ENCODE results near the gene TCAIM. TPM values are rescaled to one million over a fixed set of nuclear protein-coding genes. Genes with fewer than 3 reads are reported as not detected.
A peak's percentile ranks its signal among the peaks of the same experiment; 100 is the strongest.

TCAIM gene
- total RNA-seq, 6 donors from 2014 or later = 10.5 to 33.5 (median 19.6) TPM

DNA sequence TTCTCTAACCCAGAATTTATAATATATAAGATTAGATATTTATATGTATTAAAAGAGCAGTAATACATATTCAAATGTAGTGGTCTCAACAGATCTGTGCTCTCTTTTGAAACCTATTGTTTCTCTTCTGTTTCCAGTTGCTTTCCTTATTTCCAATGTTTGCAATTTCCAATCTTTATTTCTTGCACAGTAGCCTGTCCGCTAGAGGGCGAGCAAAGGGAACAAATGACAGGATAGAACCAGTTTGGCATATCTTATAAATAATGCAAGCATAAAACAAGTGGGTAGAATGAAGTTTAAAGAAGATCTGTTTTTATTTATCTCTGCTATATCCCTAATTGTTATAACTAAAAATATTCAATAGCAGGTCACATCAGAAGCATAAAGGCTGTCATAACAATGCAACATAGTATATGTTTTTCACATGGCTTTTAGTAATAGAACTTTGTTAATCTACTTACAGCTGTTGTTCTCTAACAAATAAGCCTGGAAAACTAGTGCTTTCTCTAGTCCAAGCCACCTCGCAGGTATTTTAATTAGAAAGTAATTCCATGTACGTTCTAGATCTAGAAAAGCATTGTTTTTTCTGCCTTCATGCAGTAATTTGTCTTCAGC lies 15.1 kb upstream of the TCAIM start:
- 2 to 5% methylated on average over 4 of the region's 4 CpGs for WGBS, 2 donors
- ATAC-seq (ENCODE audit: low FRiP score in 2 of 2) (peak; percentile 53 to 72), DNase-seq (peak in 1 of 2 donors; percentile 68)
- H3K27ac ChIP-seq = no peak overlapping the region
- H3K4me1 ChIP-seq = no peaks in the 10 kb centered on the region
- no peaks in the 10 kb centered on the region for H3K36me3 ChIP-seq
- TF ChIP-seq POLR2A (IDR thresholded peaks at IDR 0.05) = no peak
- TF ChIP-seq, protein P1, sequence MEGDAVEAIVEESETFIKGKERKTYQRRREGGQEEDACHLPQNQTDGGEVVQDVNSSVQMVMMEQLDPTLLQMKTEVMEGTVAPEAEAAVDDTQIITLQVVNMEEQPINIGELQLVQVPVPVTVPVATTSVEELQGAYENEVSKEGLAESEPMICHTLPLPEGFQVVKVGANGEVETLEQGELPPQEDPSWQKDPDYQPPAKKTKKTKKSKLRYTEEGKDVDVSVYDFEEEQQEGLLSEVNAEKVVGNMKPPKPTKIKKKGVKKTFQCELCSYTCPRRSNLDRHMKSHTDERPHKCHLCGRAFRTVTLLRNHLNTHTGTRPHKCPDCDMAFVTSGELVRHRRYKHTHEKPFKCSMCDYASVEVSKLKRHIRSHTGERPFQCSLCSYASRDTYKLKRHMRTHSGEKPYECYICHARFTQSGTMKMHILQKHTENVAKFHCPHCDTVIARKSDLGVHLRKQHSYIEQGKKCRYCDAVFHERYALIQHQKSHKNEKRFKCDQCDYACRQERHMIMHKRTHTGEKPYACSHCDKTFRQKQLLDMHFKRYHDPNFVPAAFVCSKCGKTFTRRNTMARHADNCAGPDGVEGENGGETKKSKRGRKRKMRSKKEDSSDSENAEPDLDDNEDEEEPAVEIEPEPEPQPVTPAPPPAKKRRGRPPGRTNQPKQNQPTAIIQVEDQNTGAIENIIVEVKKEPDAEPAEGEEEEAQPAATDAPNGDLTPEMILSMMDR (IDR thresholded peaks at IDR 0.05) = peak; percentile 64 to 80 (median 70)
- no peak overlapping the region for H3K4me3 ChIP-seq
- no peaks in the 10 kb centered on the region for H3K9me3 ChIP-seq
- no peaks in the 10 kb centered on the region for H3K27me3 ChIP-seq

DNA sequence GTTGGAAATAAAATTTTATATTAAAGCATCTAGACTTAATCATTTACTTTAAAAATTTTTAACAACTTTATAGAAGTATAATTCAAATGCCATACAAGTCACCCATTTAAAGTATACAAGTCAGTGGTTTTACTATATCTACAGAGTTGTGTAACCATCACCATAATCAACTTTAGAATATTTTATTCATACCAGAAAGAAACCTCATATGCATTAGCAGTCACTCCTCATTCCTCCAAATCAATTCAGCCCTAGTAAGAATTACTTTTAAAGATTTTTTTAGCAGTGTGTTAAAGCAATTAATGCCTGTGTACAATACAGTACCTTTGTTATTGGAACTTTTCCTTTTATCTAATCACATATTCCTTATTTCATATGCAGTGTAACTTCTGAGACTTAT lies 14.0 kb upstream of the TCAIM start:
- TF ChIP-seq, protein P1 (IDR thresholded peaks at IDR 0.05) = no peak
- TF ChIP-seq EP300 (IDR thresholded peaks at IDR 0.05) = no peak
- no peak for TF ChIP-seq POLR2AphosphoS5 (IDR thresholded peaks at IDR 0.05)
- no peak for TF ChIP-seq POLR2A (IDR thresholded peaks at IDR 0.05)
- Histone ChIP-seq H3K27me3 (no peaks in the 10 kb centered on the region), H3K36me3 (no peaks in the 10 kb centered on the region), H3K27ac (no peak overlapping the region), H3K4me3 (no peak overlapping the region), H3K4me1 (no peaks in the 10 kb centered on the region), H3K9me3 (no peaks in the 10 kb centered on the region)
- DNase-seq (no peak), ATAC-seq (ENCODE audit: low FRiP score in 2 of 2) (no peak)

DNA sequence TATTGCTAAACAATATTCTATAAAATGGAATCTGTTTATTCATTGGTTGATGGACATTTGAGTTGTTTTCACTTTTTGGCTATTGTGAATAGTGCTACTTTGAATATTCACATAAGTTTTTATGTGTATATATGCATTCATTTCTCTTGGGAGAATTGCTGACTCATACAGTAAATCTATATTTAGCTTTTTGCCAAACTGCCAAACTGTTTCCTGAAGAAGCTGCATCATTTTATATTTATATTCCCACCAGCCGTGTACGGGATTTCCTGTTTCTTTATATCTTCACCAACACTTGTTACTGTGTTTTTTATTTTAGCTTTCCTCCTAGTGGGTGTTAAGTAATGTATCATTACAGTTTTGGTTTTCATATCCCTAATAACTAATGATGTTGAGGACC lies 12.5 kb upstream of the TCAIM start:
- Histone ChIP-seq H3K27me3 (no peaks in the 10 kb centered on the region), H3K9me3 (no peaks in the 10 kb centered on the region), H3K4me1 (no peaks in the 10 kb centered on the region), H3K36me3 (no peaks in the 10 kb centered on the region), H3K4me3 (no peak overlapping the region), H3K27ac (no peak overlapping the region)
- TF ChIP-seq POLR2A (IDR thresholded peaks at IDR 0.05) (no peak), EP300 (IDR thresholded peaks at IDR 0.05) (no peak), POLR2AphosphoS5 (IDR thresholded peaks at IDR 0.05) (no peak)
- TF ChIP-seq, protein P1 (IDR thresholded peaks at IDR 0.05) = no peak
- DNase-seq (no peak), ATAC-seq (ENCODE audit: low FRiP score in 2 of 2) (no peak)
- WGBS, 2 donors = 38 to 46% methylated on average over 2 of the region's 2 CpGs

DNA sequence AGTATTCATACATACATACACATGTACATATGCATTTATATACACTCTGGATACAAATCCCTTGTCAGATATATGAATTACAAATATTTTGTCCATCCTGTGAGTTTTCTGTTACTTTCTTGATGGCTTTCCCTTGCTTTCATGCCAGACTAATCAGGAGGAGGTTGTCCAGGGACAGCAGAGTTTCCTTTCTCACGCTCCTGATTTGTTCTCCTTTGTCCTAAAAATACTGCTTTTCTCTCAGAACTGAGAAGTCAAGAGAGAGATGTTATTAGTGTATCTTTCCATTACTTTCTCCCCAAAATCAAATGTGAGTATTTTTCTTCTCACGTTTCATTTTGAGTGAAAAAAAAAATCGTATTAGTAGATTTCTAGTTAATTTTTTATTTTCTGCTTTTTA lies 12.1 kb upstream of the TCAIM start:
- ATAC-seq (ENCODE audit: low FRiP score in 2 of 2) (no peak), DNase-seq (no peak)
- Histone ChIP-seq H3K4me3 (no peak overlapping the region), H3K9me3 (no peaks in the 10 kb centered on the region), H3K27ac (no peak overlapping the region), H3K4me1 (no peaks in the 10 kb centered on the region), H3K27me3 (no peaks in the 10 kb centered on the region), H3K36me3 (no peaks in the 10 kb centered on the region)
- TF ChIP-seq POLR2AphosphoS5 (IDR thresholded peaks at IDR 0.05) = no peak
- TF ChIP-seq, protein P1 (IDR thresholded peaks at IDR 0.05) = no peak
- TF ChIP-seq POLR2A (IDR thresholded peaks at IDR 0.05) = no peak
- TF ChIP-seq EP300 (IDR thresholded peaks at IDR 0.05) = no peak
- WGBS, 2 donors = 81 to 86% methylated on average over 3 of the region's 3 CpGs

DNA sequence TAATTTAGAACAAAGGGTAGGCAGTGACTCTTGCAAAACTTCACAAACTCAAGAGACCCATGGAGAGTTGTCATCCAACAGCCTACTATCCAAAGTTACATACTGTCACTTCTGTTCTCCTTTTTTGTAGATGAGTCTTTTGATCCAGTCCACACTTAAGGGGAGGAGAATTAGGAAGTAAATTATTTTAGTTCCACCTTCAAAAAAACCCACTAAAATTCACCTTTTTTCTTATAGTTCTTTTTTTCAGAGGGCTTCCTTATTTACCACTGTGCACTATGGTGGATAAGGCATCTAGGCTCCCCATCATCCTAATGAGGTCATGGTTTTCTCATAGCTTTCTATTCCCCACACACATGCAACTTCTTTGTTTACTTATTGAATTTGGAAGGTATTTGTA lies 8.6 kb upstream of the TCAIM start:
- Histone ChIP-seq H3K4me3 (no peak overlapping the region), H3K4me1 (no peaks in the 10 kb centered on the region), H3K9me3 (no peaks in the 10 kb centered on the region), H3K27ac (no peak overlapping the region), H3K36me3 (no peaks in the 10 kb centered on the region), H3K27me3 (no peaks in the 10 kb centered on the region)
- DNase-seq = no peak
- ATAC-seq (ENCODE audit: low FRiP score in 2 of 2) = no peak
- TF ChIP-seq POLR2AphosphoS5 (IDR thresholded peaks at IDR 0.05) = no peak
- TF ChIP-seq, protein P1 (IDR thresholded peaks at IDR 0.05) = no peak
- no peak for TF ChIP-seq EP300 (IDR thresholded peaks at IDR 0.05)
- no peak for TF ChIP-seq POLR2A (IDR thresholded peaks at IDR 0.05)
